Measurements from ENCODE around the gene TAF1A. TPM values are rescaled to one million over a fixed set of nuclear protein-coding genes. Genes with fewer than 3 reads are reported as not detected.

The TAF1A gene
- total RNA-seq, 1 experiment from 2014 or later: 19.3 TPM

- Histone ChIP-seq H3K27ac (ENCODE audit: low read depth, low read length, poor library complexity, severe bottlenecking) (no peak overlapping the region), H3K36me3 (ENCODE audit: insufficient read depth, low read length, poor library complexity, severe bottlenecking) (peaks cover 12% of the 10 kb centered on the region), H3K4me3 (ENCODE audit: low read depth, low read length, poor library complexity, severe bottlenecking) (no peak overlapping the region), H3K4me1 (ENCODE audit: insufficient read depth, low read length, poor library complexity, severe bottlenecking) (no peaks in the 10 kb centered on the region), H3K27me3 (replicated peaks; ENCODE audit: insufficient read depth, low read depth, low read length, poor library complexity) (no peaks in the 10 kb centered on the region), H3K9me3 (ENCODE audit: low read depth, low read length, poor library complexity, severe bottlenecking) (peaks cover 7% of the 10 kb centered on the region)
- intact Hi-C loops (cut with micrococcal nuclease; ENCODE audit: unreplicated experiment): no loop called here
- no TSS peak for BruUV-seq (replicated peaks)
- no peak for DNase-seq (ENCODE audit: low spot score)
- ChIA-PET POLR2A (ENCODE audit: low non-redundant PET) (no interaction called here), CTCF (no interaction called here)
- no peak for TF ChIP-seq CTCF (conservative IDR thresholded peaks at IDR 0.05; ENCODE audit: low read depth, low read length)
- no peak for TF ChIP-seq EZH2 (IDR thresholded peaks at IDR 0.05; ENCODE audit: borderline replicate concordance, low read depth, low read length, poor library complexity, severe bottlenecking)
Measured at GRCh38 chr1:222570837-222571236, 18.9 kb downstream of the TAF1A start.

- no peak for DNase-seq (ENCODE audit: low spot score)
- no peaks in the 10 kb centered on the region for H3K4me1 ChIP-seq (ENCODE audit: insufficient read depth, low read length, poor library complexity, severe bottlenecking)
- CTCF ChIA-PET: interaction anchor here (1.1 kb wide), 1 partner anchor 73 kb away, joined by 3 read pairs; no protein-coding TSS in a partner anchor
- TF ChIP-seq CTCF (conservative IDR thresholded peaks at IDR 0.05; ENCODE audit: low read depth, low read length): no peak
- no peak for TF ChIP-seq EZH2 (IDR thresholded peaks at IDR 0.05; ENCODE audit: borderline replicate concordance, low read depth, low read length, poor library complexity, severe bottlenecking)
- no peak overlapping the region for H3K27ac ChIP-seq (ENCODE audit: low read depth, low read length, poor library complexity, severe bottlenecking)
- POLR2A ChIA-PET (ENCODE audit: low non-redundant PET): no interaction called here
- no peaks in the 10 kb centered on the region for H3K9me3 ChIP-seq (ENCODE audit: low read depth, low read length, poor library complexity, severe bottlenecking)
- no TSS peak for BruUV-seq (replicated peaks)
- intact Hi-C loops (cut with micrococcal nuclease; ENCODE audit: unreplicated experiment): no loop called here
- peaks cover 30% of the 10 kb centered on the region for H3K36me3 ChIP-seq (ENCODE audit: insufficient read depth, low read length, poor library complexity, severe bottlenecking)
- H3K27me3 ChIP-seq (replicated peaks; ENCODE audit: insufficient read depth, low read depth, low read length, poor library complexity): no peaks in the 10 kb centered on the region
- no peak overlapping the region for H3K4me3 ChIP-seq (ENCODE audit: low read depth, low read length, poor library complexity, severe bottlenecking)
Measured at GRCh38 chr1:222561656-222562055, 28.1 kb downstream of the TAF1A start.

GRCh38 chr1:222557574-222557973, 32.2 kb downstream of the TAF1A start:
- POLR2A ChIA-PET (ENCODE audit: low non-redundant PET): no interaction called here
- Histone ChIP-seq H3K27ac (ENCODE audit: low read depth, low read length, poor library complexity, severe bottlenecking) (no peak overlapping the region), H3K36me3 (ENCODE audit: insufficient read depth, low read length, poor library complexity, severe bottlenecking) (peaks cover 30% of the 10 kb centered on the region), H3K4me1 (ENCODE audit: insufficient read depth, low read length, poor library complexity, severe bottlenecking) (no peaks in the 10 kb centered on the region), H3K27me3 (replicated peaks; ENCODE audit: insufficient read depth, low read depth, low read length, poor library complexity) (no peaks in the 10 kb centered on the region), H3K9me3 (ENCODE audit: low read depth, low read length, poor library complexity, severe bottlenecking) (no peaks in the 10 kb centered on the region), H3K4me3 (ENCODE audit: low read depth, low read length, poor library complexity, severe bottlenecking) (no peak overlapping the region)
- DNase-seq (ENCODE audit: low spot score): no peak
- CTCF ChIA-PET: no interaction called here
- no TSS peak for BruUV-seq (replicated peaks)
- TF ChIP-seq CTCF (conservative IDR thresholded peaks at IDR 0.05; ENCODE audit: low read depth, low read length) (no peak), EZH2 (IDR thresholded peaks at IDR 0.05; ENCODE audit: borderline replicate concordance, low read depth, low read length, poor library complexity, severe bottlenecking) (no peak)
- intact Hi-C loops (cut with micrococcal nuclease; ENCODE audit: unreplicated experiment): no loop called here
